Measurements from ENCODE around the gene B3GALT2. TPM values are rescaled to one million over a fixed set of nuclear protein-coding genes. Genes with fewer than 3 reads are reported as not detected.
A peak's percentile ranks its signal among the peaks of the same experiment; 100 is the strongest.
"Not testable (repeated sequence)": the region's sequence is repeated elsewhere in the genome, so short reads cannot be mapped to it uniquely, and the experiment has no call there.

Gene B3GALT2
- total and polyA plus RNA-seq, 9 donors: 2.5 to 8.0 (median 4.6) TPM

- TF ChIP-seq, protein P1, sequence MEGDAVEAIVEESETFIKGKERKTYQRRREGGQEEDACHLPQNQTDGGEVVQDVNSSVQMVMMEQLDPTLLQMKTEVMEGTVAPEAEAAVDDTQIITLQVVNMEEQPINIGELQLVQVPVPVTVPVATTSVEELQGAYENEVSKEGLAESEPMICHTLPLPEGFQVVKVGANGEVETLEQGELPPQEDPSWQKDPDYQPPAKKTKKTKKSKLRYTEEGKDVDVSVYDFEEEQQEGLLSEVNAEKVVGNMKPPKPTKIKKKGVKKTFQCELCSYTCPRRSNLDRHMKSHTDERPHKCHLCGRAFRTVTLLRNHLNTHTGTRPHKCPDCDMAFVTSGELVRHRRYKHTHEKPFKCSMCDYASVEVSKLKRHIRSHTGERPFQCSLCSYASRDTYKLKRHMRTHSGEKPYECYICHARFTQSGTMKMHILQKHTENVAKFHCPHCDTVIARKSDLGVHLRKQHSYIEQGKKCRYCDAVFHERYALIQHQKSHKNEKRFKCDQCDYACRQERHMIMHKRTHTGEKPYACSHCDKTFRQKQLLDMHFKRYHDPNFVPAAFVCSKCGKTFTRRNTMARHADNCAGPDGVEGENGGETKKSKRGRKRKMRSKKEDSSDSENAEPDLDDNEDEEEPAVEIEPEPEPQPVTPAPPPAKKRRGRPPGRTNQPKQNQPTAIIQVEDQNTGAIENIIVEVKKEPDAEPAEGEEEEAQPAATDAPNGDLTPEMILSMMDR (IDR thresholded peaks at IDR 0.05): peak in 1 of 3 donors; percentile 24
- no peak for TF ChIP-seq EP300 (IDR thresholded peaks at IDR 0.05)
- no peak for TF ChIP-seq POLR2A (IDR thresholded peaks at IDR 0.05)
- H3K27ac ChIP-seq: no peak overlapping the region
- H3K4me1 ChIP-seq (ENCODE audit: insufficient read depth): peaks cover 3% of the 10 kb centered on the region
These were observed 3.8 kb upstream of the B3GALT2 start for GRCh38 chr1:193190096-193190744.

DNA sequence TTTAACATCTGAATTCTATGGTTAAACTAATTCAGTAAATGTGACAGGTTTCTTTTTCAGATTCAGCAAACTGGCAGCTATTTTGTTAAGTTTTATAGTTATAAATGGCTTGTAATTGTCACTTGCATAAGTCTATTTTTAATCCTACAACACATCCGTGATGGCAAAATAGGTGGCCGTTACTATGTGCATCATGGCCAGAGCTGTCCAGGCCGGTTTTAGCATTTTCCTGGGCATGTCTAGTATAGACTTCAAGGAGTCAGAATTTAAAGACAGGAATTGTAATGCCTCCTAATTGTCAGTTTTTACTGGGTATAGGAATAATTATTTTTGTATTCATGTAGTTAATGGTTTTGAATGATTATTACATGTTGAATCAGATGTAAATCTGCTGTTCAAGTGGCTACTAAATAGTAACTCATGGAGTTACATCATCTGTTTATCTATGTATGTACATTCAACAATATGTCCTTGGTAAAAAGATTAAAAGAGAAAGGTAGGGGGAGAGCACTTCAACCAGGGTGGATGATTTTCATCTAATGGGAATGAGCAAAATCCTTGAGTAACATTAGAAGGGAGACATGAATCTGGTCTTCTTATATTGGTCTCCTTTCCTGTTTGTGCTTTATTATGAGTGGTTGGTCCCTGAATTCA, 3.2 kb upstream of the B3GALT2 start:
- WGBS, 3 donors: 89 to 95% (median 92%) methylated on average over 3 of the region's 3 CpGs
- TF ChIP-seq POLR2A (IDR thresholded peaks at IDR 0.05) (no peak), EP300 (IDR thresholded peaks at IDR 0.05) (no peak)
- TF ChIP-seq, protein P1 (IDR thresholded peaks at IDR 0.05): no peak
- Histone ChIP-seq H3K4me1 (ENCODE audit: insufficient read depth) (peaks cover 3% of the 10 kb centered on the region), H3K27me3 (no peaks in the 10 kb centered on the region), H3K36me3 (no peaks in the 10 kb centered on the region), H3K9me3 (no peaks in the 10 kb centered on the region), H3K4me3 (no peak overlapping the region), H3K27ac (no peak overlapping the region)
- no peak for DNase-seq
- intact Hi-C loops (cut with DNase I): no loop called here

More at GRCh38 chr1:193190096-193190744, 3.8 kb upstream of the B3GALT2 start:
- no peaks in the 10 kb centered on the region for H3K36me3 ChIP-seq
- H3K9me3 ChIP-seq: no peaks in the 10 kb centered on the region
- DNase-seq: no peak
- no peaks in the 10 kb centered on the region for H3K27me3 ChIP-seq
- no peak overlapping the region for H3K4me3 ChIP-seq
- intact Hi-C loops (cut with DNase I): no loop called here

DNA sequence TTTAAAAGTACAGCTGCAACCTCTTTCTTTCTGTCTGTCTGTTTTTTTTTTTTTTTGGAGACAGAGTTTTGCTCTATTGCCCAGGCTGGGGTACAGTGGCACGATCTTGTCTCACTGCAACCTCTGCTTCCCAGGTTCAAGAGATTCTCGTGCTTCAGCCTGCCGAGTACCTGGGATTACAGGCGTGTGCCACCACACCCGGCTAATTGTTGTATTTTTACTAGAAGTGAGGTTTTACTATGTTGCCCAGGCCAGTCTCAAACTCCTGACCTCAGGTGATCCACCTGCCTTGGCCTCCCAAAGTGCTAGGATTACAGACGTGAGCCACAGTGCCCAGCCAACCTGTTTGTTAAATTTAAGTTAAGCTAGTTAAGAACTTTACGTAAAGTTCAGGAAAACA, 2.5 kb upstream of the B3GALT2 start:
- 81 to 95% (median 90%) methylated on average over 7 of the region's 7 CpGs for WGBS, 3 donors
- H3K4me1 ChIP-seq (ENCODE audit: insufficient read depth): not testable (repeated sequence)

GRCh38 chr1:193187114-193187513, 701 bp upstream of the B3GALT2 start:
- Histone ChIP-seq H3K27me3 (no peaks in the 10 kb centered on the region), H3K4me1 (ENCODE audit: insufficient read depth) (peaks cover 3% of the 10 kb centered on the region), H3K4me3 (no peak overlapping the region), H3K9me3 (no peaks in the 10 kb centered on the region), H3K36me3 (no peaks in the 10 kb centered on the region), H3K27ac (peak overlapping the region in 1 of 2 donors; percentile 34)
- DNase-seq: no peak
- TF ChIP-seq, protein P1 (IDR thresholded peaks at IDR 0.05): no peak
- TF ChIP-seq POLR2A (IDR thresholded peaks at IDR 0.05): no peak
- no peak for TF ChIP-seq EP300 (IDR thresholded peaks at IDR 0.05)
- 55 to 71% (median 69%) methylated on average over 1 of the region's 1 CpG for WGBS, 3 donors
- intact Hi-C loops (cut with DNase I): no loop called here

More for the DNA sequence above, 2.5 kb upstream of the B3GALT2 start:
- DNase-seq; H3K27me3 ChIP-seq; H3K9me3 ChIP-seq; H3K36me3 ChIP-seq; intact Hi-C loops (cut with DNase I); H3K4me3 ChIP-seq: not testable (repeated sequence)
- peak overlapping the region in 1 of 2 donors; percentile 34 for H3K27ac ChIP-seq

- Histone ChIP-seq H3K27me3 (no peaks in the 10 kb centered on the region), H3K27ac (no peak overlapping the region), H3K36me3 (no peaks in the 10 kb centered on the region), H3K4me3 (no peak overlapping the region), H3K4me1 (ENCODE audit: insufficient read depth) (peaks cover 3% of the 10 kb centered on the region), H3K9me3 (no peaks in the 10 kb centered on the region)
- no peak for DNase-seq
- TF ChIP-seq EP300 (IDR thresholded peaks at IDR 0.05): no peak
- TF ChIP-seq POLR2A (IDR thresholded peaks at IDR 0.05): no peak
- TF ChIP-seq, protein P1 (IDR thresholded peaks at IDR 0.05): no peak
- 8 to 32% (median 15%) methylated on average over 2 of the region's 2 CpGs for WGBS, 3 donors
- intact Hi-C loops (cut with DNase I): no loop called here
These were observed 1.2 kb downstream of the B3GALT2 start for GRCh38 chr1:193185211-193185610.

Measured in ovary (tissue), 9 donors.